Skeletal muscle tissue (tissue), 4 donors: Measurements from ENCODE around the gene ECEL1. TPM values are rescaled to one million over a fixed set of nuclear protein-coding genes. Genes with fewer than 3 reads are reported as not detected.
A peak's percentile ranks its signal among the peaks of the same experiment; 100 is the strongest.
"Not testable (repeated sequence)": the region's sequence is repeated elsewhere in the genome, so short reads cannot be mapped to it uniquely, and the experiment has no call there.

Source experiments
- H3K27ac ChIP-seq: one replicate; pipeline ENCODE4 v1.7.0; 2013; ENCODE audit warnings: mild to moderate bottlenecking, low read depth, low read length, inconsistent platforms
- H3K27me3 ChIP-seq, 3 donors: one replicate each; pipeline ENCODE4 v1.7.0; 2013; ENCODE audit warnings: low read length in 3 of 3; ENCODE audit not compliant: control insufficient read depth in 3 of 3, insufficient read depth in 3 of 3
- H3K36me3 ChIP-seq, 3 donors: one replicate each; pipeline ENCODE4 v1.7.0; 2013; ENCODE audit warnings: low read length in 3 of 3; ENCODE audit not compliant: control insufficient read depth in 3 of 3, insufficient read depth in 3 of 3
- H3K4me1 ChIP-seq, 3 donors: one replicate each; pipeline ENCODE4 v1.7.0; 2013; ENCODE audit warnings: low read length in 3 of 3, mild to moderate bottlenecking in 3 of 3; ENCODE audit not compliant: control insufficient read depth in 3 of 3, insufficient read depth in 3 of 3
- H3K4me3 ChIP-seq, 3 donors: one replicate each; pipeline ENCODE4 v1.7.0; 2013; ENCODE audit warnings: low read length in 3 of 3
- H3K9ac ChIP-seq, 3 donors: one replicate each; pipeline ENCODE4 v1.7.0; 2013; ENCODE audit warnings: low read length in 3 of 3, mild to moderate bottlenecking in 3 of 3, moderate library complexity in 2 of 3, low read depth in 1 of 3
- H3K9me3 ChIP-seq, 3 donors: one replicate each; pipeline ENCODE4 v1.7.0; 2013; ENCODE audit warnings: low read length in 3 of 3; ENCODE audit not compliant: control insufficient read depth in 3 of 3
- total RNA-seq: library from RNA; depleted of rRNA; stranded (reverse); fragments of >200 nt; gene quantifications from one replicate; pipeline ENCODE4 v1.2.3, GENCODE V29; 2014
- donor health status: Osteomylitis.

ECEL1 gene, protein sequence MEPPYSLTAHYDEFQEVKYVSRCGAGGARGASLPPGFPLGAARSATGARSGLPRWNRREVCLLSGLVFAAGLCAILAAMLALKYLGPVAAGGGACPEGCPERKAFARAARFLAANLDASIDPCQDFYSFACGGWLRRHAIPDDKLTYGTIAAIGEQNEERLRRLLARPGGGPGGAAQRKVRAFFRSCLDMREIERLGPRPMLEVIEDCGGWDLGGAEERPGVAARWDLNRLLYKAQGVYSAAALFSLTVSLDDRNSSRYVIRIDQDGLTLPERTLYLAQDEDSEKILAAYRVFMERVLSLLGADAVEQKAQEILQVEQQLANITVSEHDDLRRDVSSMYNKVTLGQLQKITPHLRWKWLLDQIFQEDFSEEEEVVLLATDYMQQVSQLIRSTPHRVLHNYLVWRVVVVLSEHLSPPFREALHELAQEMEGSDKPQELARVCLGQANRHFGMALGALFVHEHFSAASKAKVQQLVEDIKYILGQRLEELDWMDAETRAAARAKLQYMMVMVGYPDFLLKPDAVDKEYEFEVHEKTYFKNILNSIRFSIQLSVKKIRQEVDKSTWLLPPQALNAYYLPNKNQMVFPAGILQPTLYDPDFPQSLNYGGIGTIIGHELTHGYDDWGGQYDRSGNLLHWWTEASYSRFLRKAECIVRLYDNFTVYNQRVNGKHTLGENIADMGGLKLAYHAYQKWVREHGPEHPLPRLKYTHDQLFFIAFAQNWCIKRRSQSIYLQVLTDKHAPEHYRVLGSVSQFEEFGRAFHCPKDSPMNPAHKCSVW
- total RNA-seq: 1.0 TPM

DNA sequence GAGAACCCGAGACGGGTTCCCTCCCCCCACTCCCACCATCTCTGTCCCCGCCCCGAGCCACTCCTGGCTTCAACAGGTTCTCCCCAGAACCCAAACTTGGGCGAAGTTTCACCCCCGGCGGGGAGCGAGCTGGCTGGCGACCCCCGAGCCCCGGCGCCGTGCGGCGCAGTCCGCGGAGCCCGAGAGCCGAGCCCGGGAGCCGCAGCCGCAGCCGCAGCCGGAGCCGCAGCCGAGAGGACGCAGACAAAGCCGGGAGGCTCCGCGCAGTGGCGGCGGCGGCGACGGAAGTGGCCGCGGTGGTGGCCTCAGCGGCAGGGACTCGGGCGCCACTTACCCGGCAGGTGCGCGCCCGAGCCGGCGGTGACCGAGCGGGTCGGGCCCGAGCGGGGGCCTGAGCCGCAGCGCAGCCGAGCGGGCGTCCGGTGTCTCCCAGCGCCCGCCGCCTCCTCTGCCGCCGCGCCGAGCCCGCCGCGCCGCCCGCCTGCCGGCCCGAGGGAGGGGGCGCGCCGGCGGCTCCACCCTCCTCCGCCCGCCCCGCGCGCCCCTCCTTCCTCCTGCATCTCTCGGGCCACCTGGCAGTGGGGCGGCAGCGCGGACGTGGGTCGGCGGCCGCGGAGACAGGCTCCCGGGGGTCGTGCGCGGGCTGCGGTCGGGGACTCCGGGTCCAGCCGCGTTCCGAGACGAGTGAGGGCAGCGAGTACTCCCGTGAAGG, at the start of gene ECEL1:
Gene ECEL1, minus strand, starts transcription at position 450 of the 712 bp plus-strand sequence. CDS start 1,181 bp downstream, outside the sequence.
- peak within 1 kb of the TSS in 1 of 3 donors; percentile 16 for H3K9ac ChIP-seq
- H3K27me3 ChIP-seq: peaks cover 54 to 58% (median 56%) of the 10 kb centered on the region in 3 donors

DNA sequence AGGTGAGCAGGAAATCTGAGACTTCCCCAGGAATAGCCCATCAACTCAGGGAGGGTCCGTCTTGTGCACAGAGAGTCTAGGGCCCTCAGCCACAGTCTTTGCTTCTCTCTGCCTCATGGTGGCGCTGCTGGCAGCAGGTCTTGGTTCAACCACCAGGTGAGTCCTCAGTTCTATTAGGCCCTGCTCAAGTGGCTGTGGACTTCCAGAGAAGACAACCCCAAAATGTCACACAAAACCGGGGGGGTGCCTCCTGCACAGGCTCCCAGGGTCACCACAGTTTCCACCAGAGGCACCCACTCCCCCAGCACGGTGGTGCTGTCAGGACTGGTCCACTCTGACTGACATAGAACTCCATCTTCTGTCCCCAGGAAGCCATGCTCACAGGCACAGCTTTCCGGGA, 49.4 kb upstream of the ECEL1 start:
- H3K27ac ChIP-seq: peak overlapping the region; percentile 66
- peaks cover 8 to 20% (median 20%) of the 10 kb centered on the region in 3 donors for H3K36me3 ChIP-seq
- peak overlapping the region in 2 of 3 donors; percentile 46 to 48 for H3K9ac ChIP-seq
- peaks cover 16 to 45% (median 41%) of the 10 kb centered on the region in 3 donors for H3K4me1 ChIP-seq
- H3K4me3 ChIP-seq: no peak overlapping the region
- peaks cover 0 to 4% (median 0%) of the 10 kb centered on the region in 3 donors for H3K9me3 ChIP-seq
- H3K27me3 ChIP-seq: peaks cover 0 to 4% (median 0%) of the 10 kb centered on the region in 3 donors

More for the DNA sequence above, at the start of gene ECEL1:
- Histone ChIP-seq H3K4me1 (peaks cover 0 to 3% (median 3%) of the 10 kb centered on the region in 3 donors), H3K27ac (no peak within 1 kb of the TSS), H3K9me3 (no peaks in the 10 kb centered on the region), H3K4me3 (peak within 1 kb of the TSS in 1 of 3 donors; percentile 6), H3K36me3 (no peaks in the 10 kb centered on the region)

DNA sequence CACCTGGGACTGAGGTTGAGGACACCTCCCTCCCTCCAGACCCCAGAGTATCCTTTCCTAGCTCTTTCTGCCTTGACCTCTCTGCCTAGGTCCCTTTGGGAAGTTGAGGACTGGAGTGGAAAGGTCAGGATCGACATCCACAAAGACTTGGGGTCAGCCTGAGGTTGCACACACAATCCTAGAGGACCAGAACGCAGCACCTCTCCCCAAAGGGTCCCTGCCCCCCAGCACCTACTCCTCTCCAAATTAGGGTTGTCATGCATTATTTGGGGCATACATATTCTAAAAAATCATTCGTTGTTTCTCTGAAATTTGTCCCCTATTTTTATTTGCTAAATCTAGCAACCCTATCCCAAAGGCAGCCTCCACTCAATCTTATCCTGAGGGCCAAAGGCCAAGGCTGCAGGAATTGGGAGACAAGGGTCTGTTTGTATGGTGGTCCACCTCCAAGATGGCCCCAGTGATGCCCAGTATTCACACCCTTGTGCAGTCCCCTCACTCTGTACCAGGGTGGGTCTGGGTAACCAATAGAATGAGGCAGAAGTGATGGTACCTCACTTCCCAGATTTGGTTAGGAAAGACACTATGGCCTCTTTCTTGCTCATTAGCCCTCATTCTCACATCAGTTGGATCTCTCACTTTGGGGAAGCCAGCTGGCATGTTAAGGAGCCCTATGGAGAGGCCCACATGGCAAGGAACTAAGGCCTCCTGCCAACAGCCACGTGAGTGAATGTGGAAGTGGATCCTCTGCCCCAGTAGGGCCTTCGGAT, 48.3 kb upstream of the ECEL1 start:
- Histone ChIP-seq H3K4me3 (no peak overlapping the region), H3K36me3 (peaks cover 8 to 26% (median 21%) of the 10 kb centered on the region in 3 donors), H3K9ac (no peak overlapping the region), H3K27me3 (peaks cover 0 to 4% (median 0%) of the 10 kb centered on the region in 3 donors), H3K27ac (no peak overlapping the region), H3K4me1 (peaks cover 17 to 43% (median 35%) of the 10 kb centered on the region in 3 donors), H3K9me3 (peaks cover 0 to 4% (median 0%) of the 10 kb centered on the region in 3 donors)

DNA sequence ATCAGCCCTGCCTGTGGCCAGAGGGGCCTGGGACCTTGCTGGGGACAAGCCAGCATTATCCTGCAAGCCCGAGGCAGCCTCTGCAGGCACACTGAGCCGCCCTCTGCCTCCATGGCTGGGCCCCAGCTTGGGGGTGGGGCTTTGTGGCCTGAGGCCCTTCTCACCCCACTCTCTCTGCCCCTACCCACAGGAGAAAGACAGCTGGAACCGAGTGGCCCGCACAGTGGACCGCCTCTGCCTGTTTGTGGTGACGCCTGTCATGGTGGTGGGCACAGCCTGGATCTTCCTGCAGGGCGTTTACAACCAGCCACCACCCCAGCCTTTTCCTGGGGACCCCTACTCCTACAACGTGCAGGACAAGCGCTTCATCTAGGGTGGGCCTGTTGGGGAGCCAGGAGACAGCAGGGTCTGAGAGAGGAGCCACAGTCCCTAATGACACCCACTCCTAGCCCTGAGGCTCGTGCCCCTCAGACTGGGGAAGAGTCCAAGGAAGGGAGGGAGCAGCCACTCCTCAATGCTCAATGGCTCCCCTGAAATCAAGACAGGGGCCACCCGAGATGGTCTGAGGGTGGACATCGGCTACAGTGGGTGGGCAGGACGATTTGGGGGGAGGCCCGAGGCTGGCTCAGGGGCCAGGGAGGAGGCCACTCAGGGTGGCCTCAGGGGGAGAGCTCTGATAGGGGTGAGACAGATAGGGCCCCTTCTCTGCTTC, 47.5 kb upstream of the ECEL1 start:
- peaks cover 0 to 4% (median 0%) of the 10 kb centered on the region in 3 donors for H3K9me3 ChIP-seq
- no peak overlapping the region for H3K9ac ChIP-seq
- H3K36me3 ChIP-seq: peaks cover 8 to 26% (median 21%) of the 10 kb centered on the region in 3 donors
- no peak overlapping the region for H3K27ac ChIP-seq
- H3K4me1 ChIP-seq: peaks cover 19 to 40% (median 34%) of the 10 kb centered on the region in 3 donors
- peaks cover 0 to 9% (median 0%) of the 10 kb centered on the region in 3 donors for H3K27me3 ChIP-seq
- H3K4me3 ChIP-seq: no peak overlapping the region

DNA sequence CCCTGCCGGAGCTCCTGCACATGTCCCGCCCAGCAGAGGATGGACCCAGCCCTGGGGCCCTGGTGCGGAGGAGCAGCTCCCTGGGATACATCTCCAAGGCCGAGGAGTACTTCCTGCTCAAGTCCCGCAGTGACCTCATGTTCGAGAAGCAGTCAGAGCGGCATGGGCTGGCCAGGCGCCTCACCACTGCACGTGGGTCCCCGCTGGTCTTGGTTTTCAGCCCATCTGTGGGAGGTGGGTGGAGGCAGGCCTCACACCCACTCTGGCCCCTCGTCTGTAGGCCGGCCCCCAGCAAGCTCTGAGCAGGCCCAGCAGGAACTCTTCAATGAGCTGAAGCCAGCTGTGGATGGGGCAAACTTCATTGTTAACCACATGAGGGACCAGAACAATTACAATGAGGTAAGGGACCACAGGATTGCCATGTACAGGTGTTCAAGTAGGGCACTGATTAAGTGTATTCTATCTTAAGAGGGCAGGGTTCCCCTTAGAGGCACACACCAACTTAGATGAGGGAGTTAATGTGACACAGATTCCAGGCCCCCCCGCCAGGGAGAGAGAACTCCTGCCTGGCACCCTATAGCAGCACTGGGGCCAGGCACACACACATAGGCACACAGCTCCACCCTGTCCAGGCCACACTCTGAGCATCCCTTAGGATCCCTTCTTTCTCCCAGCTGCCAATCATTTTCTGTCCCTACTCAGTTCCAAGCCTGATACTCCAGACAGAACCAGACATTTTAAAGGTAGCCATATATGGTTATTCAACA, 46.5 kb upstream of the ECEL1 start:
- H3K27me3 ChIP-seq: peaks cover 0 to 4% (median 0%) of the 10 kb centered on the region in 3 donors
- peaks cover 21 to 39% (median 33%) of the 10 kb centered on the region in 3 donors for H3K4me1 ChIP-seq
- peaks cover 8 to 26% (median 21%) of the 10 kb centered on the region in 3 donors for H3K36me3 ChIP-seq
- H3K9me3 ChIP-seq: peaks cover 0 to 4% (median 0%) of the 10 kb centered on the region in 3 donors
- H3K27ac ChIP-seq: no peak overlapping the region
- H3K4me3 ChIP-seq: no peak overlapping the region
- no peak overlapping the region for H3K9ac ChIP-seq

DNA sequence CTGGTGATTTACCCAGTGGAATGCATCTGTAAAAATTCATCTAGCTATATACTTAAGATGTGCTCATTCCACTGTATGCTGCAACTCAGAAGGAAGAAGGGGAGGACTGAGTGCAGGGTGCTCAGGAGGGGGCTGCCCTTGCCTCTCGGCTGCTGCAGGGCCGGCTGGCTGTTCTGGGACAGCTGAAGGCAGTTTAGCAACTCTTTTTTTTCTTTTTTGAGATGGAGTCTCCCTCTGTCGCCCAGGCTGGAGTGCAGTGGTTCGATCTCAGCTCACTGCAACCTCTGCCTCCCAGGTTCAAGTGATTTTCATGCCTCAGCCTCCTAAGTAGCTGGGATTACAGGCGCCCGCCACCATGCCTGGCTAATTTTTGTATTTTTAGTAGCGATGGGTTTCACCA, 45.2 kb upstream of the ECEL1 start:
- Histone ChIP-seq H3K4me1 (peaks cover 31 to 39% (median 37%) of the 10 kb centered on the region in 3 donors), H3K9ac (peak overlapping the region in 1 of 3 donors; percentile 40), H3K36me3 (peaks cover 8 to 26% (median 21%) of the 10 kb centered on the region in 3 donors)
- not testable (repeated sequence) for H3K9me3 ChIP-seq, H3K27ac ChIP-seq, H3K4me3 ChIP-seq, H3K27me3 ChIP-seq

DNA sequence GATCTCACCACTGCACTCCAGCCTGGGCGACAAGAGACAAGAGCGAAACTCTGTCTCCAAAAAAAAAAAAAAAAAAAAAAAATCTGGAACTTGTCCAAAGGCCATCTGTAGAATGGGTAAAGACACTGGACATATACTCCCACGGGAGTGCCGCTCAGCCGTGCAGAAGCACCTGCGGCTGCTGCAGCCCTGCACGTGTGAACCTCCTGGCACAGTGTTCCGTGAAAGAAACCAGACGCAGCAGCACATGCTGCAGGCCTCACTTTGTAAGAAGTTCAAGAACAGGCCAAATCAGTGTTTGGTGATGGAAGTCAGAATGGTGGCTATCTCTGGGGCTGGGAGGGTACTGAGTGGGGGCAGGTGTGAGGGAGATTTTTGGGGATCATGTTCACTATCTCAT, 44.8 kb upstream of the ECEL1 start:
- no peak overlapping the region for H3K4me3 ChIP-seq
- H3K9ac ChIP-seq: peak overlapping the region in 1 of 3 donors; percentile 40
- peaks cover 30 to 38% (median 35%) of the 10 kb centered on the region in 3 donors for H3K4me1 ChIP-seq
- H3K27ac ChIP-seq: no peak overlapping the region
- peaks cover 0 to 4% (median 0%) of the 10 kb centered on the region in 3 donors for H3K9me3 ChIP-seq
- H3K27me3 ChIP-seq: peaks cover 0 to 4% (median 0%) of the 10 kb centered on the region in 3 donors
- peaks cover 8 to 26% (median 21%) of the 10 kb centered on the region in 3 donors for H3K36me3 ChIP-seq

DNA sequence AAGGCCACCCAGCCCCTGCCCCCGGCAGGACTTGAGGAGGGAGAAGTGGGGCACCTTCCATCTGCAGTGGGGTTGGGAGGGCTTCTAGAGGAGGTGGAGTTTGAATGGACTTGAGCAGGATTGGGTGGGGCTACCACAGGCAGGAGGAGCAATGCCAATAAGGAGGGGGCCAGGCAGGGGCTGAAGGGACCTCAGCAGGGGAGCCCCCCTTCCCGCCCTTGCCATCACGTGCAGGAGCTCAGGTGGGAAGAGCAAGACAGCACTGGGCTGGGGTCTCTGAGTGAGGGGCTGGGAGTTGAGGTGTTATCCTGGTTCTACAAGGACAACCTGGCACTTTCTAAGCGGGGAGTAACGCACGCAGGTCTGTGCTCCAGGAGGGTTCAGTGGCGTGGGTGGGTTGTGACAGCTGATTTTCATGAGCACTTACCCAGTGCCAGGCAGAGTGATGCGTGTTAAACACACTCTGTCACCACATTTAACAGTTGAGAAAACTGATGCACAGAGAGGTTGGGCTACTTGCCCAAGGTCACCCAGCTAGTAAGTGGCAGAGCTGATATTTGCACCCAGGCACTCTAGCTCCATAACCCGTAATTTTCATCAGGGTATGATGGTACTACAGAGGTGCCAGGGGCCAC, 43.1 kb upstream of the ECEL1 start:
- H3K27ac ChIP-seq: no peak overlapping the region
- peaks cover 0 to 4% (median 2%) of the 10 kb centered on the region in 3 donors for H3K27me3 ChIP-seq
- no peak overlapping the region for H3K4me3 ChIP-seq
- H3K36me3 ChIP-seq: peaks cover 8 to 18% (median 17%) of the 10 kb centered on the region in 3 donors
- H3K9me3 ChIP-seq: no peaks in the 10 kb centered on the region
- peaks cover 40 to 45% (median 40%) of the 10 kb centered on the region in 3 donors for H3K4me1 ChIP-seq
- H3K9ac ChIP-seq: no peak overlapping the region
